ENCODE measurements around the gene TIMM21.

Gene TIMM21

DNA sequence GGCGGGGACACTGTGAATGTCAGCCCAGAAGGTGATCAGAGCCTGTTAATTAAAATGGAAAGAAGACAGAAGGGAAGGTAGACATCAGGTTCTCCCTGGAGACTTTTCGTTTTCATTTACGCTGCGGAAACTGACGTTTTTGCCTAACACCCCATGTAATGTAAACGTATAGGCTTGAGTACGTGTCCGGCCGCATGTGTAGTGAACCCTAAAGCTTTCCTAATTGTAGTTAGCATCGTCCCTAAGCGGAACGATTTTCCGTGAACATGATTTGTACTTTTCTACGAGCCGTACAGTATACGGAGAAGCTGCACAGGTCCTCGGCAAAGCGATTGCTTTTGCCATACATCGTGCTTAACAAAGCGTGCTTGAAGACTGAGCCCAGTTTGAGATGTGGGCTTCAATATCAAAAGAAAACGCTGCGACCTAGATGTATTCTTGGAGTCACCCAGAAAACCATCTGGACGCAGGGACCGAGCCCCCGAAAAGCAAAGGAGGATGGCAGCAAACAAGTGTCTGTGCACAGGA is 284 bp downstream of the TIMM21 start:
- DNase-seq, result no peak

GRCh38 chr18:74149878-74150277 is 1.6 kb downstream of the TIMM21 start:
- no peak for DNase-seq

DNA sequence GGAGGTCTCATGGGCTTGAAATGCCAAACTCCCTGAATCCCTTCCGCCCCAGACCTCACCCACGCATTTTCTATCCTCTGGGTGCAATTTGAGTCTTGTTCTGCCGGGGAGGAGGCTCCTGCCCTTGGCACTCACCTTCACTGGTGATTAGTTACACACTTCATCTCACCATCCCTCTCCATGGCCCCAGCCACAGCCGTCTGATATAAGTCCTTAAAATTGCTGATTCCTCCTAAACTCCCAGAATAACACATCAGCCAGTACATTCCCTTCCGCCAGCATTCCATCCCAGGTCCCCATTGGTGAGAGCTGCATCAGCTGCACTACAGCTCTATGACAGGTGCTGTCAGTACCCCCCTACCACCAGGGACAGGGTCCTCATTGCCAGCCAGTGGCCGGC is 3.9 kb downstream of the TIMM21 start:
- DNase-seq, result no peak

GRCh38 chr18:74152857-74153256 is 4.5 kb downstream of the TIMM21 start:
- DNase-seq, result no peak

DNA sequence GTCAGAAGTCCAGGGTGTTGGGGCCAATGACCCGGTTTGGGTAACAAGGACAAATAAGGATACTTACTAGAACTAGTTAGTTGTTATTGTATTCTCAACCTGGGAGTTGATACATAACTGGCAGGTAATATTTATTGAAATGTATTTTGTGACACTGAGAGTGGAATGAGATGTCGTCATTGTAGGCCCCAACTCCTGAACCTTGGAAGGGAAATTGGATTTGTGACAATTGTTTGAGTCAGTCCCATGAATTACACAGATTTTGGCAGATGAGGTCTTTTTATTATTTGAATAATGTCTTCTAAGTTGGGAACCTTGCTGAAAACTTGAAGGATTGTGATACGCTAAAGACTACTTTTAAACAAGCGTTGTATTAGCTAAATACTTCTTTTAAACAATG is 5.1 kb downstream of the TIMM21 start:
- DNase-seq, result no peak

DNA sequence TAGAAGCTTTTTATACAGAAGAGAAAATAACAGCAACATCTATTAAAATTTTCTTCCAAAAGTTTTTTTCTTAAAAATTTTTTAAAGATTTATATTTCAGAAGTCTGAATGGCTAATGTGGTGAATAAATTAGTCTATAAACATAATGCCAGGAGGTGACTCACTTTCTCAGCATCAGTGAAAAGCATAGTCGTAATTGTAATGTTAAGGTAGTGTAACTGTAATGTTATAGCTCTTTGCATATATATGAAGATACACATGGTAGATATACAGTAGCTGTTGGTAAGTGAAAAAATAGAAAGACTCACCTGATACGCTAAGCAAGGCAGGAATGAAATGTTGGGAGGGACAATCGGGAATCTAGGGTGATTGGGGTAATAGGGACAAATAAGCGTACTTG is 5.5 kb downstream of the TIMM21 start:
- DNase-seq, result no peak

GRCh38 chr18:74154716-74155115 is 6.4 kb downstream of the TIMM21 start:
- no peak for DNase-seq

DNA sequence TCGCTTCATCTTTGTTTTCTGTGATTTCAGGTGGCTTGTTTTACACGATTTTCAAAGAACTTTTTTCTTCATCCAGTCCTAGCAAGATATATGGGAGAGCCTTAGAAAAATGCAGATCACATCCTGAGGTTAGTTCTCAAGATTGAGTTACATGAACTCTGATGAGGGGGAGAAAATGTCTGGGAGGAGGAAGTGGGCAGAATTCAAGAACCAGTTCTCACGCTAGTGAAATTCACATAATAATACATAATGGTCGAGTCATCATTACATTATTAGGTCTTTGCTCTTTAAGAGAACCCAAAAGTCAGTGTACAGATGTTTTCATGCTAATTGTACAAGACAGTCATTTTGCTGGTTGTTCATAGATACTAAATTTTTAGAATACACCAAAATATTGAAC is 7.0 kb downstream of the TIMM21 start:
- DNase-seq, result no peak

DNA sequence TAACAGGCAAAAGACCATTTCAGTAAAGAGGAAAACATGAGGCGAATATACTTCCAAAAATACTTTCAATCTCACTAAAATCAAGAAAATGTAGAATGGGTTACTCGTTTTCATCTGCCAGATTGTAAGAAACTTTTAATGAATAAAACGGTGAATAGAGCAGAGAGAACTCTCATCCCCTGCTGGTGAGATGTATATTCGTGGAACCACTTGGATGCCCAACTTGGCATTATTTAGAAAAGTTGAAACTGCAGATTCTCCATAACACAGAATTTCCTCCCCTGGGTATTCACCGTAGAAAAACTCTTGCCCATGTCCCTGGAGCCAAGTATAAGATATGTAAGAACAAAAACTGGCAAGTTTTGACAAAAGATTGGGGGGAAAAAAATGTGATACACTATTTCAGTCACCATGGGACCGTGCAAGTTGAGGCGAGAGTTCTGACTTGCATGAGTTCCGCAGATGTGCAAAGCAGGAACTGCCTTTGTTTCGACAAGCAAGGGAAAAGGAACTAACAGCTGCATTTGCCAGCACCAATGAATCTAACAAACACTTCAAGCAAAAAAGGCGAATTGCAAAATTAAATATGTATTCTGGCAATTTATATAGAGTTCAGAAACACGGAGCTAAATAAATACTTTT is 14.8 kb downstream of the TIMM21 start:
- DNase-seq, result no peak

GRCh38 chr18:74166386-74166785 is 18.1 kb downstream of the TIMM21 start:
- no peak for DNase-seq

DNA sequence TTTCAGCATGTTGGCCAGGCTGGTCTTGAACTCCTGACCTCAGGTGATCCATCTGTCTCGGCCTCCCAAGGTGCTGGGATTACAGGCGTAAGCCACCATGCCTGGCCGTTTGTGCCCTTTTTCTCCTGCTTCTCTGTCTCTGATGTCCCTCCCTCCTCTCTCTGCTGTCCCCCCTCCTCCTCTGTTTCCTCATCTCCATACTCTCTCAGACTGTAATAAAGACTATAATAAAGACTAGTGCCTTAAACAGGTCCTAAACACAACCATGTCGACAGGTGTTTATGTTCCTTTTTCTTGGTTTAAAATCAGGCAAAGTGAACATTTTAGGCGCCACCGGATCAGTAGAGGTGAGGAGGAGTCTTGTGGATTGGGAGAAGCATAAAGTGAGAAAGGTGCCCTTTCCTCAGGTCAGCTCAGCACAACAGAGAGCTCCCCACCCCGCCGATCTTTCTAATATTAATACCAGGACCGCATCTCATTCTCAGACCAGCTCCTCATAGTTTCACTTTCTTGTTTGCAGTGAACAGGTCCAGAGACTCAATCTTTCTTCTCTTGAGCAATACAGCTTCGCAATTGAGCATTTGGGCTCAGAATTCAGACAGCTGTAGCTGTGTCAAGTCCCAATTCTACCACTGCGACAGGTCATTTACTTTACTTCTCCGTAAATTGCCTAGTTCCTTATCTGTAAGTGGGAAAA is 23.7 kb downstream of the TIMM21 start:
- no peak for DNase-seq

DNA sequence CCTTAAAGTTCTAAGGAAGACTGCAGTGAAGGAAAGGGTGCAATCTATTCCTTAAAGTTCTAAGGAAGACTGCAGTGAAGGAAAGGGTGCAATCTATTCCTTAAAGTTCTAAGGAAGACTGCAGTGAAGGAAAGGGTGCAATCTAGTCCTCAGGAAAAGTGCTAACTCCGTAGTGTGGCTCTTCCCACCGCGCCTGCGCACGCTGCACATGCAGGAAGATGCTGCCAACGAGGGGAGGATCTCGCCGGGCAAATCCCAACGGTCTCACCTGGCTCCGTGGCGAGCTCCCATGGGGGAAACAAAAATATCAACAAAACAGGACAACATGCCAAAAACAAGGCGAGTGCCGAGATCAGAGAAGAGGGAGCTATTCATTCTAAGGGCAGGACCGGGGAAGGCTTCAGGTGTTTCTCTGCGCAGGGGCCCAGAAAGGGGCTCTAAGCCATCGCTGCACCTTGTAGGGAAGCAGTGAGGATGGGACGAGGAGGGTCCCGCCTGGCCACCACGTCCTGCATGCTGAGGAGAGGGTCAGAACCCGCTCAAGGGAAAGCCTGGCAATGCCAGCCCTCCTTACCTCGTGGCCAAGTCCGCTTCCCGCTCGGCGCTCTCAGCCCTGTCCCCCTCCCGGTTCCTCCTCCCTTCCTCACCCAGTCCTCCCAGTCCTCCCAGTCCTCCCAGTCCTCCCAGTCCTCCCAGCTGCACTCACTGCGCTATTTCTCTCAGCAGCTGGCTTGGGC is 24.5 kb downstream of the TIMM21 start:
- DNase-seq, result no peak

GRCh38 chr18:74173434-74173750 is 25.1 kb downstream of the TIMM21 start:
- DNase-seq, result no peak

DNA sequence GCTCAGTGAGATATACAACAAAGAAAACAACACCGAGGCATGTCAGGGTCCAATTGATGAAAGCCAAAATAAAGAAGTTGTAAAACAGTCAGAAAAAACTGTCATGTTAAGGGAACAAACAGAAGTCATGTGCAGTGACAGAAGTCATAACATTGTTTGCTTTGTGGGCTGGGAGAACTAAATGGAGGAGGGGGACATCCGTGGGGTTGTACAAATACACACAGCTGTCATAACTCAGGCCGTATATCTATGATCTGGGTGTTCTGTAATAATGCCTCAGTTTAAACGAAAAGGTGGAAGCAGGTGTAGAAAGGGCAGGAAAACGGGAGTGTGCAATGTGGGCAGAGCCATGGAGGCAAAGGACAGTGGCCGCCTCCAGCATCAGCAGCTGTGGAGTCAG is 27.3 kb downstream of the TIMM21 start:
- no peak for DNase-seq

DNA sequence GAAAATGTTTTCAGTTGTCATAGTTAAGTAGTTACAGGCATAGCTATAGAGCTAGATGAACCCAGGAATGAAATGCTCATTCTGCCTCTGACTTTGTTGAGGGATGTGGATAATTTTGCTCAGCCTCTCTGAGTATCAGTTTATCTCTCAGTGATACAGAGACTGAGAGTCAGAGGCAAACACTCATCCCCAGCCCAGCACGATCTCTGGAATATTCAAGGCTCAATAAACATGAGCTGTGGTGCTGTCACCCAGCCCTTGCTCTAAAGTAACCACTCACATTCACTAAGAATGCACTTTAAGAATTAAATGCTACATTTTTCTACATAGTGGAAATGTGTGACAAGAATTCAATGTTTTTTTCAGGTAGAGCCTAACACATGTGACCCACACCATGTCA is 30.6 kb downstream of the TIMM21 start:
- DNase-seq, result no peak

DNA sequence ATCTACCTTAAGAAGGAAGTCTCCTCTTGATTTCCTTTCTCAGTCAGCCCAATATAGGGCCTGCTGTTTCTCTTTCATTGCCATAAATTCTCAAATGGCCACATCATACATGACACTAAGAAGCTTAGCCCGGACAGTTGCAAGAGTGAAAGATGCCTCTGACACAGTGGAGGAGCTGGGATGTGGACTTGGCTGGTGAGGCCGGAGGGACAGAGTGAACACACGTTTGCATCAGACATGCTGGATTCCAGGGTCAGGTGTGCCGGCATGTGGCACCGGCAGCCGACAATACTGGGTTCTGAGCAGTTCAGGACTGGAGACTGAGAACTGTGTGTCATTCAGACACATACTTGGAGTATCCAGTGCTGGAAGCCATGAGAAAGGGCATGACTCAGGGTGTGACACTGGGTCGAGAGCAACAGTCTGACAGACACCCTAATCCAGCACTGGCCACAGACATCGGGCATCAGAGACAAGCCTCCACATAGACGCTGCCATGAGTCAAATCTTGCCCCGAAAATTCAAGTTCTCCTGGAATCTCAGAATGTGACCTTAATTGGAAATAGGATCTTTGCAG is 31.4 kb downstream of the TIMM21 start:
- no peak for DNase-seq

- no peak for DNase-seq
Measured at GRCh38 chr18:74182335-74182734, 34.0 kb downstream of the TIMM21 start.

- no peak for DNase-seq
Measured at GRCh38 chr18:74183130-74183529, 34.8 kb downstream of the TIMM21 start.

DNA sequence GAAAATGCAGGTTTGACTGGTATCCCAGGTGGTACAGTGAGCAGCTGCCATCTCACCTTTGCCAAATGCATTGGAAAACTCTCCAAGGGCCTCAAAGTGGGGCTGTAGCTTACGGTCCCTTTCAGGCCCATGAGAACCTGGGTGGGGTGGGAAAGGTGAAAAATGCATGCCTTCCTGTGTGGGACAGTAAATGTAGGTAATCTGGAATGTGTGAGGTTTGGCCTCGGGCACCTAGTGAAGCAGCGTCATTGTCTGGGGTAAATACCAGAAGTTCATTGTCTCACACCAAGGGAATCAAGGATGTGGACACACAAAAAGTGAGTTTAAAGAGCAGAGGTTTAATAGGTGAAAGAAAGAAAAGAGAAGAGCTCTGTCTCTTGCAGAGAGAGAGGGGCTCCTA is 36.6 kb downstream of the TIMM21 start:
- no peak for DNase-seq

DNA sequence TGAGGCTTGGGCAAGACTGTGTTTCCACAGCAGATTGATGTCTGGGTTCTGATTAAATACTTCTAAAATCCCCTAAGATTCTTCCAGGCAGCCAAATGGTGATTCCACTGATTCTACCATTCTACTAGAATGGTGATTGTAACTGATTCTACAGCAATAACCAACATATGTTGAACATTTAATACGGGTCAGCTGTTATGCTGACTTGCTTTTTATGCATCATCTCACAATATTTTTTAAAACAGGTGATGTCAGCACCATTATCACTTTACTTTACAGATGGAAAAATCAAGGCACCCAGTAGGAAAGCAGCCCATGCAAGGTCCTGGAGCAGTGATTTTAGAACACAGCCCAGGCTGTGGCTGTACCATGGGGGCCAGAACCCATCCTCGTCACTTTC is 37.5 kb downstream of the TIMM21 start:
- DNase-seq, result no peak

DNA sequence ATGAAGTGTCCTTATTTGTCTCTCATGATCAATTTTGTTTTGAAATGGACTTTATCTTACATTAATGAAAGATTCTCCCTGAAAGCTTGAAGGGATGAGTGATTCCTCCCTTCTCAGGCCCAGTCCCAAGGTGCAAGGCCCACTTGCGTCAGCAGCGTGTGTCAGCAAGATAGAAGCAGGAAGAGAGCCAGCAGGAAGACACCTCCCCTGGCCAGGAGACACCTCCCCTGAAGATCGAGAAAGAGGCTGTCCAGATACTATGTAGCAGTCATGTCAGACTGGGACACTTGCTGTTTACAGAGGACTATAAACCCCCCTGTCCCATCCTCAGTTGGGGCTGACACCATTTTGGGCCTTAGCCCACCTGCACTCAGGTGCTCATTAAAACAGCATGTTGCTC is 38.3 kb downstream of the TIMM21 start:
- DNase-seq, result no peak

DNA sequence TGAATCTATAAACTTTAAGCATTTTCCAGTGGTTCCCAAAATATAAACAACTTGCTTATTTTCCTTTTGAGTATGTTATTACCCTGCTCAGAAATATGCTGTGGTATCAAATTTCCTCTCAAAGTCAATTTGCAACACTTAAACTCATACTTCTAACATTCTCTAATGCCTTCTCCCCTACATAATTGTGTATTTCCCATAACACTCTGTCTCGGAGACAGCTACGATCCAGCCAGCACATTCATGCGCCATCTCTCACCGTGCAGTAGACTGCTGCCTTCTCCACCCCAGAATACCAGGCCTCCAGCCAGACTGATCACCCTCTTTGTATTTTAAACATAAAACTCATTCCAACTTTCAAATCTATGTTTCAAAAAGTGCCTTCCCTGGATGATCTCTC is 41.8 kb downstream of the TIMM21 start:
- DNase-seq, result no peak

DNA sequence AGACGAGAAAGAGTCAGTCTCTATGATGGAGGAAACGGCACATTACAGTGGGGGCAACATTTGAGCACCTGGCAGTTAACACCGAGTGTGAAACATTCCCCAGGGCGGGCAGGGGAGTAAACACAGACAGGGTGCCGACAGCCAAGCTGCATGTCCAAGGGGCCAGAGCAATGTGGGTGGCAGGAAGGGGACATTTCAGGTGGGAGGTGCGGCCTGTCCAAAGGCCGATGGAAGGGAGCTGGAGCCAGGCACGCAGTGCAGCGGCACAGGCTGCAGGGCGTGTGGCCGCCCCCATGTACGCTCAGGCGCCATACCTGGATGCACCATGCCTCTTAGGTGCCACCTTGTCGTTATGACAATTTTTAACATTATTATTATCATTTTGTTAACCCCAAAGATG is 43.3 kb downstream of the TIMM21 start:
- no peak for DNase-seq

GRCh38 chr18:74194691-74195090 is 46.4 kb downstream of the TIMM21 start:
- no peak for DNase-seq

Data from stimulated activated CD4-positive, alpha-beta T cell treated with anti-CD3 and anti-CD28 coated beads, Interleukin-12 subunit alpha, Interleukin-12 subunit beta, amount 100 ng/mL, for 4 hours (primary cell).